AG04450 (cell line): Measurements from ENCODE around the gene TMEM115. TPM values are rescaled to one million over a fixed set of nuclear protein-coding genes. Genes with fewer than 3 reads are reported as not detected.

Experiments used
- CTCF ChIA-PET: fragments of 300-600, 350-600 bp; formaldehyde crosslinking; extraction: SDS; loops from one replicate; lab custom pipeline; 2022; ENCODE audit warnings: antibody characterized with exemption, inconsistent platforms; lab: Charles Lee
- POLR2A ChIA-PET: fragments of 350-600 bp; formaldehyde crosslinking; extraction: SDS; loops from one replicate; lab custom pipeline; 2021; ENCODE audit warnings: antibody characterized with exemption, inconsistent platforms; lab: Yijun Ruan, JAX
- DNase-seq: peaks from one replicate; pipeline ENCODE4 v3.0.0-alpha.2; 2011; ENCODE audit warnings: low read depth, low spot score
- H3K27ac ChIP-seq: one replicate; pipeline ENCODE4 v1.5.1; 2012; ENCODE audit warnings: low read depth, low read length, control low read depth
- H3K27me3 ChIP-seq: one replicate; pipeline ENCODE4 v1.6.0; 2012; ENCODE audit warnings: low read length; ENCODE audit not compliant: control insufficient read depth, insufficient read depth
- H3K4me3 ChIP-seq: 2 replicates; pipeline ENCODE4 v1.5.1; 2011; ENCODE audit warnings: mild to moderate bottlenecking, low read depth, low read length, control low read depth
- H3K9me3 ChIP-seq: 2 replicates; pipeline ENCODE4 v1.5.1; 2012; ENCODE audit warnings: low read length; ENCODE audit not compliant: control insufficient read depth, insufficient read depth
- polyA plus RNA-seq: library from polyadenylated mRNA; depleted of rRNA; stranded (reverse); fragments of >200 nt; gene quantifications from 2 replicates; pipeline ENCODE4 v1.2.3, GENCODE V29; 2011
- TF ChIP-seq, protein P1 (sequence below): IDR thresholded peaks from 2 replicates; pipeline ENCODE4 v1.5.1; 2011; ENCODE audit warnings: low read depth, low read length, control low read depth, inconsistent platforms

The TMEM115 gene
- polyA plus RNA-seq, 1 experiment, result 26.6 TPM

DNA sequence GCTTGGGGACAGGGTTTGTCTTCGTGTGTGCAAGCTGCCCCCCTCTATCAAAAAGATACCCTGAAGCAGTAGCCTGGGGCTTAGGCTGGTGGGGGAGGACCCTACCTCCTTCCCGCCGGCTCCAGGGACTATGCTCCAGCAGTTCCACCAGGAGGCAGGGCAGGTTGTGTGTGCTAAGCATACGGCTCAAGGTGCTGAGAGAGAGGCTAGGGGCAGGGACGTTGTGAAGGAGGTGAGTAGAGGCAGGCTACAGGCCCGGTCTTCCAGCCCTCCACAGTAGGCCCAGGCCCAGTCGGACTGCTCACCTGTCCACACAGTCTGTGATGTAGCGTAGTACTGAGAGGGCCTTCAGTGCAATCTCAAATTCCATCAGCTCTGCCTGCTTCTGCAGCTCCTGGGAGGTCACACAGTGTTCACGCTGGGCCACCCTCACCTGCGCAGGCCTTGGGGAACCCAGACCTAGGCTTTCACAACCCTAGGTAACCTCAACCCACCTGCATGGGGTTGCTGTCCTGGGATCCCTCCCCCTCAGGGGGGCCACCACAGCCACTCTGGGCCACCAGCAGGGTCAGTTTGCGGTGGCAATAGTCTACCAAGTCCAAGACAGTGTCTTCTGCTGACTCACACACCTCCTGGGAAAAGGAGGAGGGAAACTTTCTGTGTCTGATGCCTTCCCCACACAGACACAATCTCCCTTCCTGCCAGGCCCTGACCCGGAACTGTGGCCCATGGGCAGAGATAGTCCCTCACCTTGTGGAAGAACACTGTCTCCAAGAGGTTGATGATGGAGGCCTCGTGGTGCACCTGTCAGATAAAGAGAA is 16.3 kb downstream of the TMEM115 start:
- no peaks in the 10 kb centered on the region for H3K27me3 ChIP-seq
- ChIA-PET POLR2A (no interaction called here), CTCF (interaction anchor here (1.0 to 1.1 kb wide), 2 partner anchors 200 to 207 kb away, joined by 3 read pairs; no protein-coding TSS in a partner anchor)
- H3K9me3 ChIP-seq, result no peaks in the 10 kb centered on the region
- no peak overlapping the region for H3K4me3 ChIP-seq
- TF ChIP-seq, protein P1, sequence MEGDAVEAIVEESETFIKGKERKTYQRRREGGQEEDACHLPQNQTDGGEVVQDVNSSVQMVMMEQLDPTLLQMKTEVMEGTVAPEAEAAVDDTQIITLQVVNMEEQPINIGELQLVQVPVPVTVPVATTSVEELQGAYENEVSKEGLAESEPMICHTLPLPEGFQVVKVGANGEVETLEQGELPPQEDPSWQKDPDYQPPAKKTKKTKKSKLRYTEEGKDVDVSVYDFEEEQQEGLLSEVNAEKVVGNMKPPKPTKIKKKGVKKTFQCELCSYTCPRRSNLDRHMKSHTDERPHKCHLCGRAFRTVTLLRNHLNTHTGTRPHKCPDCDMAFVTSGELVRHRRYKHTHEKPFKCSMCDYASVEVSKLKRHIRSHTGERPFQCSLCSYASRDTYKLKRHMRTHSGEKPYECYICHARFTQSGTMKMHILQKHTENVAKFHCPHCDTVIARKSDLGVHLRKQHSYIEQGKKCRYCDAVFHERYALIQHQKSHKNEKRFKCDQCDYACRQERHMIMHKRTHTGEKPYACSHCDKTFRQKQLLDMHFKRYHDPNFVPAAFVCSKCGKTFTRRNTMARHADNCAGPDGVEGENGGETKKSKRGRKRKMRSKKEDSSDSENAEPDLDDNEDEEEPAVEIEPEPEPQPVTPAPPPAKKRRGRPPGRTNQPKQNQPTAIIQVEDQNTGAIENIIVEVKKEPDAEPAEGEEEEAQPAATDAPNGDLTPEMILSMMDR, result no peak
- no peak overlapping the region for H3K27ac ChIP-seq
- no peak for DNase-seq

DNA sequence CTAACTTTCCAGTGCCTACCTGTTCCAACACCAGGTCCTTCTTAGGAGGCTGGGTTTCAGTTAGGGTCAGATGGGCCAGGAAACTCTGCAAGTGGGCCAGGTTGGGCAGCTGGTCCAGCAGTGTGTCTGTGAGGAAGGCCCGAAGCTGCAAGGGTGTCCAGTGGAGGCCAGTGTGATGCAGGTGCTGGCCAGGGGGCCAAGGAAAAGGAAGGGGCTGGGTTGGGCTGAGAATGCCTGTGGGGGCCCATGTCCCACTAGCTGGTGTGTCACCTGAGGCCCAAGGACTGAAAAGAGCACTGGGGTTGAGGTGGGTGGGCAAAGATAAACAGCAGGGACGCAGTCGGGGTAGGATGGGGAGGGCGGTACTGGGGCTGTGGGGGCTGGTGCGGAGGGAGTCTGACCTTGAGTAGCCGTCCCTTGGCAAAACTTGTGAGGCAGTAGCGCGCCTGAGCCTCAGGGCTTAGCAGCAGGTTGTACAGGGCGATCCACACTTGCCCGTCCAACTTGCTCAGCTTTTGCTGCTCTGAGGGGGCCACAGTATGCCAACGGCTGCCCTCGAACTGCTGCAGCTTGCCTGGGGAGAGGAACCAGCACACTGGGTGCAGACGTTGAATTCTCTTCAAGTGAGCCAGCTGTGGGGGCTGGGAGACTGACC is 17.2 kb downstream of the TMEM115 start:
- TF ChIP-seq, protein P1, result no peak
- H3K9me3 ChIP-seq, result no peaks in the 10 kb centered on the region; the same call in 1 of the 2 replicates
- no peak overlapping the region for H3K27ac ChIP-seq
- H3K4me3 ChIP-seq, result no peak overlapping the region
- no peaks in the 10 kb centered on the region for H3K27me3 ChIP-seq
- DNase-seq, result no peak
- POLR2A ChIA-PET, result no interaction called here
- CTCF ChIA-PET, result no interaction called here

DNA sequence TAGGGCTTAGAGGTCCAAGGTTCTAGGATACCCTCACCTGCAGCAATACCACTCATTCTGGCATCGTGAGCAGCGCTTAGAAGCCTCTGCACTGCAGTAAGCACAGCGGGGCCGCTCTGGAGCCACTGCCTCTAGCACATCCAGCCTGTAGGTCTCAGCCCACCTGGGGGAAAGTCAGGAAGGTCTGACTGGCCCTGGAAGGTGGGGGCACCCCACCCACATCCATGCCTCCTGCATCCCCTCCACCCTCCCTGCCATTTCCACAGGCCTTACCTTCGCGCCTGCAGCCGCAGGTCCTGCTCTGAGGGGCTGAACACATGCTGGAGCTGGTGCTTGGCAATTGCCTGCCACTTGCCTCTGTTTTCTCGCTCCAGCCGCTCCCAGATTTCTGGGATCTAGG is 17.8 kb downstream of the TMEM115 start:
- ChIA-PET POLR2A (interaction anchor here (0.6 to 1.0 kb wide), 2 partner anchors 12 to 81 kb away, joined by 3 to 5 read pairs; no protein-coding TSS in a partner anchor), CTCF (no interaction called here)
- no peak for DNase-seq
- H3K9me3 ChIP-seq, result no peaks in the 10 kb centered on the region; the same call in 1 of the 2 replicates
- no peaks in the 10 kb centered on the region for H3K27me3 ChIP-seq
- H3K4me3 ChIP-seq, result peak overlapping the region; percentile 58
- no peak overlapping the region for H3K27ac ChIP-seq
- TF ChIP-seq, protein P1, result no peak

DNA sequence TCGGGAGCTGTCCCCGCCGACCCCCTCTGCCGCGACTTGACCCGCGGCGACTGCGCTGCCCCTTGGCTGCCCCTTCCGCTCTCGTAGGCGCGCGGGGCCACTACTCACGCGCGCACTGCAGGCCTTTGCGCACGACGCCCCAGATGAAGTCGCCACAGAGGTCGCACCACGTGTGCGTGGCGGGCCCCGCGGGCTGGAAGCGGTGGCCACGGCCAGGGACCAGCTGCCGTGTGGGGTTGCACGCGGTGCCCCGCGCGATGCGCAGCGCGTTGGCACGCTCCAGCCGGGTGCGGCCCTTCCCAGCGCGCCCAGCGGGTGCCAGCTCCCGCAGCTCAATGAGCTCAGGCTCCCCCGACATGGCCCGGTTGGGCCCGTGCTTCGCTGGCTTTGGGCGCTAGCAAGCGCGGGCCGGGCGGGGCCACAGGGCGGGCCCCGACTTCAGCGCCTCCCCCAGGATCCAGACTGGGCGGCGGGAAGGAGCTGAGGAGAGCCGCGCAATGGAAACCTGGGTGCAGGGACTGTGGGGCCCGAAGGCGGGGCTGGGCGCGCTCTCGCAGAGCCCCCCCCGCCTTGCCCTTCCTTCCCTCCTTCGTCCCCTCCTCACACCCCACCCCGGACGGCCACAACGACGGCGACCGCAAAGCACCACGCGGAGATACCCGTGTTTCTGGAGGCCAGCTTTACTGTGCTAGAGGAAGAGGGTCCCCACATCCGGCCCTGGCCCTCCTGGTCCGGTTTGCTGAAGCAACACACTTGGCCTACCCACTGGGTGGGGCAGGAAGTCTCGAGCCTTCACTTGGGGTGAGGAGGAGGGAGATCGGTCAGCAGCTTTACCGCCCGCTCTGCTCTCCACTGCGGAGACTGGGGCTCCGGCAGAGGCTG is 18.6 kb downstream of the TMEM115 start, which contains the start of gene RASSF1:
Gene RASSF1, minus strand, starts transcription at position 389 of the 882 bp plus-strand sequence. Its CDS starts 31 bp downstream, at position 358.
- CTCF ChIA-PET, result interaction anchor here (1.1 kb wide), 1 partner anchor 16 kb away, joined by 4 read pairs; no protein-coding TSS in a partner anchor
- Histone ChIP-seq H3K9me3 (no peaks in the 10 kb centered on the region; the same call in 1 of the 2 replicates), H3K27me3 (no peaks in the 10 kb centered on the region), H3K4me3 (peak within 1 kb of the TSS; percentile 58), H3K27ac (peak within 1 kb of the TSS; percentile 65)
- POLR2A ChIA-PET, result interaction anchor here (0.6 to 1.0 kb wide), 4 partner anchors 10 to 82 kb away, joined by 3 to 9 read pairs (median 5); partner anchors contain the start of genes CYB561D2 and NPRL2
- TF ChIP-seq, protein P1, result no peak
- no peak for DNase-seq
